ENCODE data around the gene TMEM132C. TPM values are rescaled to one million over a fixed set of nuclear protein-coding genes. Genes with fewer than 3 reads are reported as not detected.

The TMEM132C gene
- total RNA-seq, 1 experiment from 2014 or later = 0.06 TPM

DNA sequence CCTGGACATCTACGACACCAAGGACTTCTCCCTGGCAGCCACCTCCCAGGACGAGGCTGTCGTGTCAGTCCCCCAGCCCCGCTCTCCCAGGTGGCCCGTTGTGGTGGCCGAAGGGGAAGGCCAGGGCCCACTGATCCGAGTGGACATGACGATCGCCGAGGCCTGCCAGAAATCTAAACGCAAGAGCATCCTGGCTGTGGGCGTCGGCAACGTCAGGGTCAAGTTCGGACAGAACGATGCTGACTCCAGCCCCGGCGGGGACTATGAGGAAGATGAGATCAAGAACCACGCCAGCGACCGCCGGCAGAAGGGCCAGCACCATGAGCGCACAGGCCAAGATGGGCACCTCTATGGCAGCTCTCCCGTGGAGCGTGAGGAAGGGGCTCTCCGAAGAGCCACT lies 438.2 kb downstream of the TMEM132C start:
- no peak for DNase-seq (ENCODE audit: low spot score)

DNA sequence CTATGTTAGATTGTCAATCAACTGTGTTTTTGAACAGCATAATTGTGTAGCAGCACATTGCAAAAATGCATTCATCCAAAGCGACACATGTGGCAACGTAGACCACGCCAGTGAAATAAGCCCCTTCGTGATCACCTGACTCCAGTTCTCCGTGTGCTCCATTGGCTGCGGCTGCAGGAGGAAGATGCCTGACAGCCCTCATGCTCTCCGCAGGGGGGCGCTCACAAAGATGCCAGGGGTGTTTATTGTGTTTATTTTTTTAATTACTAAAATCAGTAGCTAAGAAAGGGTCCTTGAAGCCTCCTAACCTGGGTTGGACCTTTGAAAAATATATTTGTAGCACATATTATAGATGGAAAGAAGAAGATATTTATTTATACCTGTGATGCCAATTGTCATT lies 440.5 kb downstream of the TMEM132C start:
- no peak for DNase-seq (ENCODE audit: low spot score)

DNA sequence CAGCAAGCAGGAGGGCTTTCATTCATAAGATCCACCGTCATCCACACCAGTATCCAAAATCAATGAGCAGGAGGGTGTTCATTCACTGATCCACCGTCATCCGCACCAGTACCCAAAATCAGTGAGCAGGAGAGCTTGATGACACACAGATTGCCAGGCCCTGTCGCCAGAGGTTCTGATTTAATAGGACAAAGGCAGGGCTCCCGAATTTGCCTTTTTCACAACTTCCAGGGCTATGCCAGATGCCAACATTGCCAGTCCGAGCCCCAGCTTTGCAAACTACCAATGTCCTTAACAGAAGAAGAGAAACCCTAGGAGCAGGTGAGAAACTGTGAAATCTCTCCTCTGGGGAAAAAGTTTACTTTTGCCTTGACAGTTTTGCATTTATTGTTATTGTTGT lies 441.8 kb downstream of the TMEM132C start:
- DNase-seq (ENCODE audit: low spot score) = no peak

DNA sequence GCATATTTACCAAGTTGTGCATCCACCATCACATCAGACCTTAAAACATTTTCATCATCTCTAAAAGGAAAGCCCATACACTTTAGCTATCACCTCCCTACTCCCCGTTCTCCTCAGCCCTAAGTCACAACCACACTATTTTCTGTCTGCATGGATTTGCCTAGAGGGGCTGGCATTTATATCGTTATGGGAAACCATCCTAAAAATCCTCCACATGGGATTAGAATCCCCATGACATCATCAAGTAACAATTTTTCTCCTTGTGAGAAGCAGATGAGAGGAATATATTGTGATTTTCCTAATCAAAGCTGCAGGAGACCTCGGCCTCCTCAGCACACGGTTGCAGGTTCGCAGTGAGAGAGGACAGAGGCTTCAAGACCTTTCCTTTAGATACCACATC lies 442.7 kb downstream of the TMEM132C start:
- DNase-seq (ENCODE audit: low spot score) = no peak

DNA sequence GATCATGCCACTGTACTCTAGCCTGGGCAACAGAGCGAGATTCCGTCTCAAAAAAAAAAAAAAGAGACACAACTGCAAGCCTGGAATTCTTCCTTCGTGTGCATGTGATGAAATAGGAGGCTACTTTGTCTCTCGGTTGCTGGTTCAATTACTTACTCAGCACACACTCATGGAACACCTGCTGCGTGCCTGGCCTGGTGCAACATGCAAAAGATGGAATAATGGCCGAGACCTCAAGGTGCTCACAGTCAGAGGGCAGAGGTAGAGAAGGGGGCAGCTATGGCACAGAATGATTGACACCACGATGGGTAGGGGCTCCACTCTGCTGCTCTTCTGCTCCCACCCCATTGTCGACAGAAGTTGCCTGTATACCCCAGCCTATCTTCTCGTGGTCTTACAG lies 444.5 kb downstream of the TMEM132C start:
- DNase-seq (ENCODE audit: low spot score) = no peak

DNA sequence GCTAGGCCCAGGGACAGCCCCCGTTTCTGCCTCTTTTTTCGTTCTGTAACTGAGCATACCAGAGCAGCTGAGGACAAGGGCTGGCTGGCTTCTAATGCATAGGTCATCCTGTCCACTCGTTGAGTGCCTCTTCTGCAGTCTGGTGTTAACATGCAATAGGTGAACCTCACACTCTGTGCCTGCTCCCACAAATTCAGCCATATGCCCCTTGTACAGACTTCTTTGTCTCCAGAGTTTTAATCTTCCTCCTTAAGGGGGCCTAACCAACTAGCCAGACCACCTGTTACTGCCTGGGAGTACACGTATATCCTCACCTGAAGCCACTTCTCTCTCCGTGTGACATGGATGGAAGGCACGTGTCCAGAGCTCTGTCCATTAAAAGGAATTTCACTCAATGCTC lies 445.7 kb downstream of the TMEM132C start:
- no peak for DNase-seq (ENCODE audit: low spot score)

DNA sequence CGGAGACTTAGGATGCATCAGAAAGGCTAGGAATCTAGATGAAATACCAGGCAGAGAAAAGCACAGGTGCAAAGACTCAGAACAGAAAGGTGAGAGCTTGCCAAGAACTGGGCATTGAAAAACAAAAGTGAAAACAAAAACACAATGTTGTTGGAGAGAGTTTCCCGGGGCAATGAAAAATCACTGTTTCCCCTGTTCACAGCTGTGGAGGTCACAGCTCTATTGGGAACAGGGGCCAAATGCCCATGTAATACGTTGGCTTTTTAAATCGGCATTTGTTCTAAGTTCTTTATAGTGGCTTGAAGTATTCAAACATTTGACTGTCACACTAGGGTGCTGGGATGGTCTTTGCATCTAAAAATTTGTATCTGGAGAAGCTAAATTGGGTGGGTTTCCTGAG lies 448.5 kb downstream of the TMEM132C start:
- DNase-seq (ENCODE audit: low spot score) = no peak

DNA sequence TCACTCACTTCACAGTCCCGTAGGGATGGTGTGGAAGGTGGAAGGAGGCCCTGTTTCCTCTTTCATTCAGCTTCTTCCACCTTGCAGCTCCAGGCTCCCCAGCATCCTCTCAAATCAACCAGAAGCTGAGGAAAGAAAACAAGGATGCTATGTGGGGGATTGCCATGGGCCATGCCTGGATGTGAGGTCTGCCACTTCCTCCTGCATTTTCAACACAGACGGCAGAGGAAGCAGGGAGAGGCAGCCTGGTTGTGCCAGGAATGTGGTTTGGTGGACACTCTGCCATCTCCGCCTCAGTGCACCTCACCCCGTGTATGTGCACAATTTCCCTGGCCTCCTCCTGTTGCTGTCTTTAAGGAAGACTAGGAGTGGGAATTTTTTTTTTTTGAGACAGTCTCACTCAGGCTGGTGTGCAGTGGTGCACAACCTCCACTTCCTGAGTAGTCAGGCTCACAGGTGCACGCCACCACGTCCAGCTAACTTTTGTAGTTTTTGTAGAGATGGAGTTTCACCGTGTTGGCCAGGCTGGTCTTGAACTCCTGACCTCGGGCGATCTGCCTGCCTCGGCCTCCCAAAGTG lies 457.6 kb downstream of the TMEM132C start:
- no peak for DNase-seq (ENCODE audit: low spot score)

DNA sequence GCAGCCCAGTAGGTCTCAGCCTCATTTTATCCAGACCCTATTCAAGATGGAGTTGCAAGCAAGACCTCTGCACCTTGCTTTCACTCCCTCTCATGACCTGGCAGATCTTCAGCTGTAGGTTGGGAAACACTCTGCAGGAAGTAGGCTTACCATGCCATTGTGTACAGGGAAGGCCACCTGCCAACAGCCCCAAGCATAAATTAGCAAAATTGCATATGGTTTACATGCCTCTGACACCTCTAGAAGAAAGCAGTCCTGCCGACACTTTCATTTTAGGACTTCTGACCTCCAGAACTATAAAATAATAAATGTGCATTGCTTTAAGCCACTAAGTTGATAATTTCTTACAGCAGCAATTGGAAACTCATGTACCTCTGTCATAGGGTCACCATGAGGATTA lies 459.9 kb downstream of the TMEM132C start:
- no peak for DNase-seq (ENCODE audit: low spot score)

DNA sequence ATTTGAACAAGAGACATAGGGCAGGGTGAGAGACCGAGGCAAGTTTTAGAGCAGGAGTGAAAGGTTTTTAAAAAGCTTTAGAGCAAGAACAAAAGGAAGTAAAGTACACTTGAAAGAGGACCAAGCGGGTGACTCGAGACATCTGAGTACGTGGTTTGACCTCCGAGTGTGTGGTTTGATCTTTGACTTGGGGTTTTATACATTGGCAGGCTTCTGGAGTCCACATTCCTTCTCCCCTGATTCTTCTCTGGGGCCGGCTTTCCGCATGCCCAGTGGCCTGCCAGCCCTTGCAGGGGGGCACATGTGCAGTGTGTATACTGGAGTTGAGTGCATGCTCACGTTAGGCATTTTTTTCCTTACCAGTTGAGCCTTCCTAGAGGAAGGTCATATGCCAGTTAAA lies 460.5 kb downstream of the TMEM132C start:
- no peak for DNase-seq (ENCODE audit: low spot score)

DNA sequence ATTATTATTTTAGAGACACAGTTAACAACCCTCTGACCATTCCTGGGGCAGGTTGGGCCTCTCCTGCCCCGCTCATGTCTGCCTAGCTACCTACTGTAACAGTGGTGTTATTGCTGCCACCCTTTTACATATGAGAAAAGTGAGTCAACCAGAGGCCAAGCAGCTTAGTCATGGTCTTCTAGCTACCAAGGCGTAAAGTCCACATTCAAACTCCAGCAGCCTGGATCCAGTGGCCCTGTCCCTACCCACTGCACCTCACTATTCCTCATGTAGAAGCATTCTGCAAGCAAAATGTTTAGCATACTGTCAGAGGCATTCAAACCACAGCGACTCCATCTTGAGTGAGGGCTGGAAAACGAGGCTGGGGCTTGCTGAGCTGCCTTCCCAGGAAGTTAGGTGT lies 461.0 kb downstream of the TMEM132C start:
- no peak for DNase-seq (ENCODE audit: low spot score)

DNA sequence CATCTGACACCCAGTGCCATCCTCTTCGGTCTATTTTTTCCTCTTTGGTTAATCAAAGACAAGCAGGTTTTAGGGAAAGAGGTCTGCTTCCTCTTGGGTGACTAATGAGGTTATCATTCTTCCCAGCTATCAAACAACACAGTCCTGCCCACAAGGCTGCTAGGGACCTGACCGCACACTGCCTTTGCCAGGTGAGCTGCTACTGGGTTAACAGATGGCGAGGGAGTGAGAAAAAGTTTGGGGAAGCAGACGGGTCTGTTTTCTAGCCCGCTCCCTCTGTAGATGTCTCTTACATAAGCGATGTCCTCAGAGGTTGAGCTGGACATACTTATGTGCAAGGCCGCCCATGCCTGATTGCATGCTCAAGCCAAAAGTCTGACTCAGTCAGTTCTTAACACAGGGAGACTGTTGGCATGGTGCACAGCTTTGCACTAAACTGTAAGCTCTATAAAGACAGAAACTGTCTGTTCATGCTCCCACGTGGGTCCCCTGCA lies 462.7 kb downstream of the TMEM132C start:
- DNase-seq (ENCODE audit: low spot score) = no peak

DNA sequence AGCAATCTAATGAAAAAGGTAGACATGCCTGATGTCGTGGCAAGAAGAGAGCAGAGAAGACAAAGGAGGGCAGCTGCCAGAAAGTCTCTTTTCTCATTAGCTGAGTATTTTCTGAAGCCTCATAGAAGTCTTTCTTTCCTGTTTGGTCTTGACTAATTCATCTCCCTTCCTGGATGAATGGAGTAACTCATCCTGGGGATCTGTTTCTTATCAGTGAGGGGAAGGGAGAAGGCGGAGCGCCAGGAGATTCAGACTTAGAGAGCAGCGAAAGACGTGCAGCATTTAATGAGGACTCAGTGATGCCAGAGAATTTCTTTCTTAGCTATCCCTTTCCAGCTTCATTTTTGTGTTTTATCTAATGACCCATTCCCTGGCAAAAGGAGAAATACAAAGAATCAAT lies 467.4 kb downstream of the TMEM132C start:
- no peak for DNase-seq (ENCODE audit: low spot score)

DNA sequence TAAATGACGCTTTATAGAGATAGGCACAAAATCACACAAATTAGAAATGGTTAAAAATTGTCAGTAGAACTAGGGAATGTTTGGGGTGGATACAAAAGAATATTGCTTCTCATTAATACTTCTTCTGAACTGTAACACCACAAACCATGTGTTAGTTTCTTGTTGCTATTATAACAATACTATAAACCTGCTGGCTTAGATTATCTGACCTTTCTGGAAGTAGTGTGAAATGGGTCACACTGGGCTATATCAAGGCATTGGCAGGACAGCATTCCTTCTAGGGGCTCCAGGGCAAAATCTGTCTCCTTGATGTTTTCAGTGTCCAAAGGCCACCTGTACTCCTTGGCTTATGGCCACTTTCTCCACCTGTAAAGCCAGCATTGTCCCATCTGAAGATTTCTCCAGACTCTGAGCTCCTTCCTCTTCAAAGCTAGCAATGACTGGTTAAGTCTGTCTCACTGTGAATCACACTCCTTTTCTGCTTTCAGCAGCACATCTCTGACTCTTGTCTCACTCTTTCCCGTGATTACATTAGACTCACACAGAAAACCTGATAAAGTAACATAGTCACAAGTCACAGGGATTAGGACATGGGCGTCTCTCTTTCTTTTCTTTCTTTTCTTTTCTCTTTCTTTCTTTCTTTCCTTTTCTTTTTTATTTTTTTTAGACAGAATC lies 470.5 kb downstream of the TMEM132C start:
- DNase-seq (ENCODE audit: low spot score) = no peak

DNA sequence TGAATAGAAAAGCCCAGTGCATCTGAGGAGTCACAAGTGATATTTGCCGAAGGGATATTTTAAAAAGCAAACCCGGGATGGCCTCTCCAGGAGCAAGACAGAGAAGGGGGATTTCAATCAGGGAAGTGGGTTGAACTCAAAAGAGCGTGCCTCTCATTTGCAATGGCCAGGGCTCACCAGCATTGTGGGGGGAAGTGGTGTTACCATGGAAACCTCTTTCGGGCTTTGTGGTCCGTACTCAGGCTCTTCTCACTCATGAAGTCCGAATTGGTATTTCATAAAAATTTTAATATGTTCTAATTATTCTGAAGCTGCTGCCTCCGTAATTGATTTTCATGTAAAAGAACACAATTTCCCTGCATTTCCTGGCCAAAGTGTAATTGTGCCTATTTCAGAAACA lies 476.9 kb downstream of the TMEM132C start:
- no peak for DNase-seq (ENCODE audit: low spot score)

DNA sequence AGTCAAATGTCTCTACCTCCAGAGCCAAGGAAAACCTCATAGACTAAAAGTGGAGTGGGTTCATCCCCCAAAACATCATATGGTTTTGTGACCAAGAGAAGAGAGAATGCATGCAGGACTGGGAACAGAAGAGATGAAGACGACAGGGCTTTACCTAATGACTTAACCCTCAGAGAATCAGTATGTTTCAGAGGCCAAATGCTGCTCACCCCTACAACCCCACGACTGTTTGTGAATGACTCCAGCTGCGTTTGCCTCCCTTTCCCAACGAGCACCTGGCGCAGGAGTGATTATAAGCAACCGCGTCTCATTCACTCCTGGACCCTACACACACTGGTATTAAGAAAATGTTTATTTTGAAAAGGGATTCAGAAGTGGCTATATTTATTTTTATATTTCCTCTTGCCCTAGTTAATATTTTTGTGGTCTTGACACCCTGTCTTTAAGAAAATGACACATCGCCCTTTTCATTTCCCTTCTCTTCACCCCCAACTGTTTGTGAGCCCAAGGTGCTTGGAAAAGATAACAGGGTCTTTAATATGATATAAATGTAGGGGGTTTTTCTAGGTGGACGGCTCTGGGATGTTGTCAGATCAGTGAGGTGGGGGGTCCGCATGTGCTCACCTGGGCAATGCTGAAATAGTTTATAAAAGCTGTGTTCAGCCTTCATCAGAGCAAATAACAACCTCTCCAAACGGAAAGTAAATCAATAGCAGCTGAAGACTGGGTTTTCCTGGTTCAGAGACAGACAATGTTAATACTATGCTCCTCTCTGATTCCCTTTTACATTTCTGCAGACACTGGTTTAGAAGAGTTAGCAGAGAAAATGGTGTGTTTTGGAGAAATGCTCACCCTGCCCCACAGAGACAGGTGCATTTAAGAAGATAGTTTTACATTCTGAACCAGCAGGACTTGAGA lies 479.1 kb downstream of the TMEM132C start:
- no peak for DNase-seq (ENCODE audit: low spot score)

DNA sequence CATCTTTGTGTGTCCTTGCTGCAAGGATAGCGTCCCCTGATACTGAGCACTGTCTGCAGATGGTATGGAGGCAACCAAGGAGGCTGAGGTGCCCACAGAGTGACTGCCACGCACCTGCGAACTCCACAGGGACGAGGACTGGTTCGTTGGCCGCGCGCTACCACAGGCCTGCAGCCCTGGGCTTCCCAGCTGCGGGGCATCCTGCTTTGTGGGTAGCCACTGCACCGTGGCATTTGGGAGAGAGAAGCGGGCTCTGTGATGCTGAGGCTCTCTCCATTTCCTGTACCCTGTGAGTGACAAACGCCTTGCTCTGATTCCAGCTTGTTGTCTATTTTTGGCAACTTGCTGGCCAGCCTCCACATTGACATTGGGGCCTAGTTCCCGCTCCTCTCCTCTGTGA lies 480.5 kb downstream of the TMEM132C start:
- no peak for DNase-seq (ENCODE audit: low spot score)

DNA sequence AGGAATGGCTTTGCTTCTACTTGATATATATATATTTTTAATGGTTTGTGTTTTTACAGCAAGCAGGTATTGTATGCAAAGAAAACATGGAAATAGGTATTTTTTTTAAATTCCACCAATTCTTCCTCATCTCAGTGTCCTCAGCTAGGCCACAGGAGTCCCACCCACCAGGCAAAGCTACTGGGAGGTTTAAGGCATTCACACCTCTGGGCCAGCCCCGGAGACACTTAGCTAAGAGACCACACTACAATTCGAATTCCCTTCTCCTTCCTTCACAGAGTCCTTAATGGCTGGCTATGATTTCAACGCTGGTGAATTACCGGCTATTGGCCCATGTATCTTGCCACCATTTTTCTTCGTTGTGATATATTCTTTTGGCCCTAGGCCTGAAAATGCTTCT lies 485.4 kb downstream of the TMEM132C start:
- DNase-seq (ENCODE audit: low spot score) = no peak

DNA sequence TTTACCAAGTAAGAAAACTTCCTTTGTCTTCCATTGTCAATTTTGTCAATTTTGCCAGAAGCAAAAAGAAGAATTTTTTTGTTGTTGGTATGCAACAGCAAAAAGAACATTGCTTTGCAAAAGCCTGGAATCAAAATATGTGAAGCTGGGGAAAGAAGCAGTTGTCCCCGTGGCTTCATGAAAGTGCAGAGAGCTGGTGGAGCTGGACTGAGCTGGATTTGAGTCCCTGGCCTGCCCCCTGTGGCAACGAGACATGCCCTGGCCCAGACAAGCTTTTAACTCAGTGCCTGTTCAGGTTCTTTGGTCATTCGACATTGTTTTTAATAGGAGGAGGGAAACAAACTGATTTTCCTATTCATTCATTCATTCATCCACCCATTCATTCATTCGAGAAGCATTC lies 486.5 kb downstream of the TMEM132C start:
- no peak for DNase-seq (ENCODE audit: low spot score)

DNA sequence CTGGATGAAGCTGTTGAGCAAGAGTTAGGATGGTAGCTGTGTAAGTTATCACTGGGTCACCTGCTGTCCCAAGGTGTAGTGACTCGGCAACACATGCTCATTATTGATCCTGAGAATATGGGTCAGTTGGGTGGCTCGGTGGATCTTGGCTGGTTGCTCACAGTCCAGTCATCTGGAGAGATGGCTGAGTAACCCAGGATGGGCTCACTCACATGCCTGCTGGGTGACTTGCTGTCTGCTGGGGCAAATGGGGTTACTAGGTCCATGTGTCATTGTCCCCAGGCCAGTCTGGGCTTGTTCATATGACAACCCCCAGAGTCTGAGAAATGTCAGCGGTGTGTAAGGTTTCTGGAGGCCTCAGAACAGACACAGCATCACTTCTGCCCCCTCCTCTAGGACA lies 487.3 kb downstream of the TMEM132C start:
- no peak for DNase-seq (ENCODE audit: low spot score)

DNA sequence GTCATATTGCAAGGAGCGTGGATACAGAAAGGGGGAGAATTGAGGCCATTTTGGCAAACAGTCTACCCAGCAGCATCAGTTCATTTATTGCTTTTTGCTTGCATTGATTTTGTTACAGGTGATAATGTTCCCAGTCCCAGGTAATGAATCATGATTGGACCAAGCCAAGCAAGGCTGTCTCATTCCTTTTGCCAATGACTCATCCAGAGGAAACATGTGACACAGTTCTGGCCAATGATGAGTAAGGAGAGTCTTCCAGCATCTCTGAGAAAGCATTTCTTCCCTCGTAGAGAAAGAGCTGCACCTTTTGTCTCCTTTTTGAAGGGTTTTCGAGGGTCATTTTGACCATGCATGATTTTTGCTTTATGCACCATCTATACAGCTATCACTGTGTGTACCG lies 488.6 kb downstream of the TMEM132C start:
- DNase-seq (ENCODE audit: low spot score) = no peak

All from H4 (cell line).